AG04449 (cell line): ENCODE data around the gene PIK3C2G.
"Not testable (repeated sequence)": the region's sequence is repeated elsewhere in the genome, so short reads cannot be mapped to it uniquely, and the experiment has no call there.

ENCODE experiments used
- CTCF ChIA-PET: fragments of 350-600 bp; formaldehyde crosslinking; extraction: SDS; loops from one replicate; lab custom pipeline; 2021; ENCODE audit warnings: antibody characterized with exemption; lab: Yijun Ruan, JAX
- POLR2A ChIA-PET: fragments of 400-600, 350-600 bp; formaldehyde crosslinking; extraction: SDS; loops from one replicate; lab custom pipeline; 2020; ENCODE audit warnings: antibody characterized with exemption, inconsistent platforms; lab: Yijun Ruan, JAX
- DNase-seq: peaks from one replicate; pipeline ENCODE4 v3.0.0-alpha.2; 2010; ENCODE audit warnings: low read depth, low spot score
- H3K4me3 ChIP-seq: 2 replicates; pipeline ENCODE4 v1.5.1; 2011; ENCODE audit warnings: low read depth, mild to moderate bottlenecking, control low read depth, low read length
- CTCF ChIP-seq: IDR thresholded peaks from one replicate; pipeline ENCODE4 v1.5.1; 2011; ENCODE audit warnings: mild to moderate bottlenecking, moderate library complexity, low read length, control low read depth, inconsistent platforms; ENCODE audit not compliant: insufficient read depth; ENCODE audit errors: missing control alignments

PIK3C2G gene

GRCh38 chr12:18502422-18502968 is 241.2 kb downstream of the PIK3C2G start:
- no peak for DNase-seq
- no peak for TF ChIP-seq CTCF
- H3K4me3 ChIP-seq = no peak overlapping the region
- CTCF ChIA-PET = no interaction called here
- POLR2A ChIA-PET = no interaction called here

- POLR2A ChIA-PET = no interaction called here
- no peak for DNase-seq
Measured at GRCh38 chr12:18521461-18521860, 260.1 kb downstream of the PIK3C2G start.

DNA sequence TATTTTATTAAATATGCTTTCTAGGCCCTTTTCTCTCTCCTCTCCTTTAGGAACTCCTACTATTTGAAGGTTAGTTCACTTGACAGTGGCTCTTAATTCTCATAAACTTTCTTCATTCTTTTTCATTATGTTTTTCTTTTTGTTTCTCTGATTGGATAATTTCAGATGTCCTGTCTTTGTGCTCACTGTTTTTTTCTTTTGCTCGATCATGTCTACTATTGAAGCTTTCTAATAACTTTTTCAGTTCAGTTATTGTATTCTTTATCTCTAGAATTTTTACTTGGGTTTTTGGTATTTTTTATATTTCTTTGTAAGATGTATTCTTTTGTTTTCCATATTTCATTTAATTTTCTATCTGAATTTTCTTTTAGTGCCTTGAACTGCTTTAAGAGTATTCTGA is 261.5 kb downstream of the PIK3C2G start:
- no peak for TF ChIP-seq CTCF
- H3K4me3 ChIP-seq = no peak overlapping the region
- ChIA-PET POLR2A (no interaction called here), CTCF (no interaction called here)
- DNase-seq = no peak

More at GRCh38 chr12:18521461-18521860, 260.1 kb downstream of the PIK3C2G start:
- no peak for TF ChIP-seq CTCF
- no peak overlapping the region for H3K4me3 ChIP-seq
- CTCF ChIA-PET = no interaction called here

- CTCF ChIA-PET, H3K4me3 ChIP-seq, DNase-seq, POLR2A ChIA-PET: not testable (repeated sequence)
Measured at GRCh38 chr12:18542497-18542896, 281.2 kb downstream of the PIK3C2G start.

- ChIA-PET CTCF (no interaction called here), POLR2A (no interaction called here)
- DNase-seq = peak; percentile 21
- TF ChIP-seq CTCF = no peak
- H3K4me3 ChIP-seq = no peak overlapping the region
Measured at GRCh38 chr12:18546399-18546798, 285.1 kb downstream of the PIK3C2G start.

GRCh38 chr12:18549598-18549997 is 288.3 kb downstream of the PIK3C2G start:
- TF ChIP-seq CTCF = no peak
- POLR2A ChIA-PET = no interaction called here
- CTCF ChIA-PET = no interaction called here
- no peak overlapping the region for H3K4me3 ChIP-seq
- no peak for DNase-seq

DNA sequence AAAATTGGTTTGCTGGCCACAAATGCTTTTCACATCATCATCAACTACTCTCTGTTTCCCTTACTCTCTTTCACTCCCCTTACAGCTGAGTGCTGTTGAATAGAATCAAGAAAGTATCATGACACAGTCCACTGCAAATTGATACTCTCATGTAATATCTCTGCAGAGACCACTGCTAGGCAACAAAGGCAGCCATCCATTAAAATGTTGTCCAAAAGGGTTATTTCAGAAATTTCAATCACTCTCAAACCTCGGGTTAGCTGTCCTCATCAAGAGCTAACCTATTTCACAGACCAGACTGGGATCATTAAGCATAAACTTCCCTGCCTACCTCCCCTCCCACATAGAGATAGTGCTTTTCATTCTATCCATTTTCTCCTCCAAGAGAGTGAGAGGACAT is 289.8 kb downstream of the PIK3C2G start:
- ChIA-PET POLR2A (no interaction called here), CTCF (interaction anchor here (0.9 kb wide), 1 partner anchor 13 kb away, joined by 4 read pairs; no protein-coding TSS in a partner anchor)
- no peak for DNase-seq
- no peak overlapping the region for H3K4me3 ChIP-seq
- TF ChIP-seq CTCF = no peak
